ENCODE data around the gene CCDC70.

CCDC70 gene

GRCh38 chr13:51823863-51824262, 37.9 kb upstream of the CCDC70 start:
- TF ChIP-seq GATA2 (IDR thresholded peaks at IDR 0.05; ENCODE audit: low read depth, low read length) (no peak), GATA3 (IDR thresholded peaks at IDR 0.05; ENCODE audit: low read depth, low read length) (no peak)

GRCh38 chr13:51825165-51825592, 36.6 kb upstream of the CCDC70 start:
- no peak for TF ChIP-seq GATA2 (IDR thresholded peaks at IDR 0.05; ENCODE audit: low read depth, low read length)
- TF ChIP-seq GATA3 (IDR thresholded peaks at IDR 0.05; ENCODE audit: low read depth, low read length) = no peak

GRCh38 chr13:51825681-51826254, 36.0 kb upstream of the CCDC70 start:
- TF ChIP-seq GATA3 (IDR thresholded peaks at IDR 0.05; ENCODE audit: low read depth, low read length) = no peak
- TF ChIP-seq GATA2 (IDR thresholded peaks at IDR 0.05; ENCODE audit: low read depth, low read length) = no peak

- TF ChIP-seq GATA3 (IDR thresholded peaks at IDR 0.05; ENCODE audit: low read depth, low read length) = no peak
Observed at GRCh38 chr13:51826606-51827005, 35.2 kb upstream of the CCDC70 start.

GRCh38 chr13:51827254-51827653, 34.5 kb upstream of the CCDC70 start:
- TF ChIP-seq GATA3 (IDR thresholded peaks at IDR 0.05; ENCODE audit: low read depth, low read length) (no peak), GATA2 (IDR thresholded peaks at IDR 0.05; ENCODE audit: low read depth, low read length) (no peak)

GRCh38 chr13:51828730-51829567, 32.8 kb upstream of the CCDC70 start:
- TF ChIP-seq GATA3 (IDR thresholded peaks at IDR 0.05; ENCODE audit: low read depth, low read length) (no peak), GATA2 (IDR thresholded peaks at IDR 0.05; ENCODE audit: low read depth, low read length) (no peak)

- no peak for TF ChIP-seq GATA2 (IDR thresholded peaks at IDR 0.05; ENCODE audit: low read depth, low read length)
- no peak for TF ChIP-seq GATA3 (IDR thresholded peaks at IDR 0.05; ENCODE audit: low read depth, low read length)
Observed at GRCh38 chr13:51829568-51829899, 32.2 kb upstream of the CCDC70 start.

- no peak for TF ChIP-seq GATA3 (IDR thresholded peaks at IDR 0.05; ENCODE audit: low read depth, low read length)
Observed at GRCh38 chr13:51831519-51831918, 30.2 kb upstream of the CCDC70 start.

- TF ChIP-seq GATA3 (IDR thresholded peaks at IDR 0.05; ENCODE audit: low read depth, low read length) (no peak), GATA2 (IDR thresholded peaks at IDR 0.05; ENCODE audit: low read depth, low read length) (no peak)
Observed at GRCh38 chr13:51832471-51833152, 29.2 kb upstream of the CCDC70 start.

GRCh38 chr13:51833980-51834379, 27.8 kb upstream of the CCDC70 start:
- no peak for TF ChIP-seq GATA3 (IDR thresholded peaks at IDR 0.05; ENCODE audit: low read depth, low read length)
- no peak for TF ChIP-seq GATA2 (IDR thresholded peaks at IDR 0.05; ENCODE audit: low read depth, low read length)

- no peak for TF ChIP-seq GATA3 (IDR thresholded peaks at IDR 0.05; ENCODE audit: low read depth, low read length)
Observed at GRCh38 chr13:51834581-51835171, 27.1 kb upstream of the CCDC70 start.

GRCh38 chr13:51837016-51837415, 24.8 kb upstream of the CCDC70 start:
- TF ChIP-seq GATA3 (IDR thresholded peaks at IDR 0.05; ENCODE audit: low read depth, low read length) = no peak
- no peak for TF ChIP-seq GATA2 (IDR thresholded peaks at IDR 0.05; ENCODE audit: low read depth, low read length)

GRCh38 chr13:51838240-51838846, 23.4 kb upstream of the CCDC70 start:
- TF ChIP-seq GATA2 (IDR thresholded peaks at IDR 0.05; ENCODE audit: low read depth, low read length) (no peak), GATA3 (IDR thresholded peaks at IDR 0.05; ENCODE audit: low read depth, low read length) (no peak)

All from SH-SY5Y (cell line).